SK-N-SH treated with all-trans-retinoic acid at 6 μM for 48 hours (cell line): Measurements from ENCODE around the gene ZDHHC17.

Source experiments
- ATAC-seq: fragments of 200-7000 bp; cut with Tn5 transposase; 3 replicates; pipeline ENCODE4 v1.9.1; 2020; ENCODE audit warnings: mild to moderate bottlenecking, moderate library complexity
- BACH2 ChIP-seq: fragments of 250-450 bp; sonication (Bioruptor Pico); IDR thresholded peaks from 2 replicates; pipeline ENCODE4 v1.9.0; 2021; ENCODE audit warnings: mild to moderate bottlenecking, borderline replicate concordance
- CREB5 ChIP-seq: fragments of 250-450 bp; sonication (Bioruptor Pico); IDR thresholded peaks from 2 replicates; pipeline ENCODE4 v1.5.1; 2020; ENCODE audit warnings: low read depth, mild to moderate bottlenecking, moderate library complexity
- CSDC2 ChIP-seq: fragments of 250-450 bp; sonication (Bioruptor Pico); IDR thresholded peaks from 2 replicates; pipeline ENCODE4 v1.5.0; 2020; ENCODE audit warnings: mild to moderate bottlenecking, moderate library complexity
- ESRRG ChIP-seq: fragments of 250-450 bp; sonication (Bioruptor Pico); IDR thresholded peaks from 2 replicates; pipeline ENCODE4 v1.6.1; 2021; ENCODE audit warnings: mild to moderate bottlenecking
- ISL1 ChIP-seq: fragments of 250-450 bp; sonication (Bioruptor Pico); IDR thresholded peaks from 2 replicates; pipeline ENCODE4 v2.1.2; 2022; ENCODE audit warnings: mild to moderate bottlenecking, moderate library complexity
- OSR1 ChIP-seq: fragments of 250-450 bp; sonication (Bioruptor Pico); IDR thresholded peaks from 2 replicates; pipeline ENCODE4 v1.8.0; 2022; ENCODE audit warnings: moderate library complexity, mild to moderate bottlenecking, inconsistent platforms
- RARB ChIP-seq: fragments of 250-450 bp; sonication (Bioruptor Pico); IDR thresholded peaks from 2 replicates; pipeline ENCODE4 v1.8.0; 2021; ENCODE audit warnings: mild to moderate bottlenecking, moderate library complexity
- TOX ChIP-seq: fragments of 250-450 bp; sonication (Bioruptor Pico); IDR thresholded peaks from 2 replicates; pipeline ENCODE4 v1.8.0; 2021; ENCODE audit warnings: mild to moderate bottlenecking, moderate library complexity, borderline replicate concordance
- TSHZ2 ChIP-seq: fragments of 250-450 bp; sonication (Bioruptor Pico); IDR thresholded peaks from 2 replicates; pipeline ENCODE4 v1.5.0; 2020; ENCODE audit warnings: mild to moderate bottlenecking, moderate library complexity
- ZFP3 ChIP-seq: fragments of 250-450 bp; sonication (Bioruptor Pico); IDR thresholded peaks from 2 replicates; pipeline ENCODE4 v1.5.0; 2020; ENCODE audit warnings: mild to moderate bottlenecking, moderate library complexity
- ZNF565 ChIP-seq: fragments of 450-650 bp; formaldehyde crosslinking; conservative IDR thresholded peaks from 2 replicates; pipeline ENCODE4 v1.5.0; 2020; ENCODE audit warnings: low read depth, mild to moderate bottlenecking, moderate library complexity
- ZNF8 ChIP-seq: fragments of 450-650 bp; formaldehyde crosslinking; IDR thresholded peaks from 2 replicates; pipeline ENCODE4 v1.5.0; 2020; ENCODE audit warnings: mild to moderate bottlenecking, moderate library complexity
- TF ChIP-seq, protein P1 (sequence below): fragments of 250-450 bp; sonication (Bioruptor Pico); IDR thresholded peaks from 2 replicates; pipeline ENCODE4 v1.8.0; 2020; ENCODE audit warnings: mild to moderate bottlenecking, moderate library complexity, borderline replicate concordance

ZDHHC17 gene

DNA sequence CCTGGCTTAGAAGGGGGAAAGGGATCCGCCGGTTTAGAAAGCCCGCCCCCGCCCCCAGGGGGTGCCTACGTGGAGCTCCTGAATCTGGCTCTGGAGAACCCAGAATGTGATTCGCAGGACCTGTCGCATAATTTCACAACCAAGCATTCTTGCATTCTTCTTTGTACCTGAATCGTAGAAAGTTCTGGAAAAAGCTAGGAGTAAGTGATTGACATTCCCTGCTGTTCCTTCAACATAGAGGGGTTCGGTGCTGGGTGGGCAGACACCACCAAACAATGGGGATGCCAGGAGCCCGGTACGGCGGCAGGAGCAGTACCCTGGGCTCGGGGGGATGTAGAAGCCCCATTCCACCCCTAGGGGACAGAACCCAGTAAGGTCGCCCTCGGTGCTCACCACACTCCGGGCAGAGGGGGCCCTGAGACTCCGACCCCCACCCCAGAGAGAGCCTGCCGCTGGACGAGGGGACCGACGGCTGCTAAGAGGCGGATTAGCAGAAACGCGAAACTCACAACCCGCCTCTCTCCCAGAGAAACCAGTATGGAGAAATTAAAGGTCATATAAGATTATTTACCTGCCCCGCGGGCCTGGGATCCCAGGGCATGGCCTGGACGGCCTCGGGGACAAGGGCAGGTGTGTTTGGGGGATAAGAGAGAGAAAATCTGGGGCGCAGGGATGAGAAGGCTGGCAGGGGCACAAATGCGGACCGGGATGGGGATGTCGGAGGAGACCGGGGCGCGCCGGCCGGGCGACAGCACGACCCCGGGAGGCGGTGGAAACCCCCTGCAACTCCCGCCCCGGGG is 114.4 kb downstream of the ZDHHC17 start:
- no peak for TF ChIP-seq ZFP3 (CRISPR knock-in tag)
- TF ChIP-seq ISL1 (CRISPR knock-in tag) = no peak
- no peak for TF ChIP-seq BACH2 (CRISPR knock-in tag)
- TF ChIP-seq TOX (CRISPR knock-in tag) = no peak
- TF ChIP-seq, protein P1, sequence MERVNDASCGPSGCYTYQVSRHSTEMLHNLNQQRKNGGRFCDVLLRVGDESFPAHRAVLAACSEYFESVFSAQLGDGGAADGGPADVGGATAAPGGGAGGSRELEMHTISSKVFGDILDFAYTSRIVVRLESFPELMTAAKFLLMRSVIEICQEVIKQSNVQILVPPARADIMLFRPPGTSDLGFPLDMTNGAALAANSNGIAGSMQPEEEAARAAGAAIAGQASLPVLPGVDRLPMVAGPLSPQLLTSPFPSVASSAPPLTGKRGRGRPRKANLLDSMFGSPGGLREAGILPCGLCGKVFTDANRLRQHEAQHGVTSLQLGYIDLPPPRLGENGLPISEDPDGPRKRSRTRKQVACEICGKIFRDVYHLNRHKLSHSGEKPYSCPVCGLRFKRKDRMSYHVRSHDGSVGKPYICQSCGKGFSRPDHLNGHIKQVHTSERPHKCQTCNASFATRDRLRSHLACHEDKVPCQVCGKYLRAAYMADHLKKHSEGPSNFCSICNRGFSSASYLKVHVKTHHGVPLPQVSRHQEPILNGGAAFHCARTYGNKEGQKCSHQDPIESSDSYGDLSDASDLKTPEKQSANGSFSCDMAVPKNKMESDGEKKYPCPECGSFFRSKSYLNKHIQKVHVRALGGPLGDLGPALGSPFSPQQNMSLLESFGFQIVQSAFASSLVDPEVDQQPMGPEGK (CRISPR knock-in tag) = peak; percentile 44; the same call in 1 of the 2 replicates
- no peak for TF ChIP-seq ZNF8
- 0 out of 2 replicates have a peak, but pooled peaks have one; percentile 42 for TF ChIP-seq TSHZ2
- TF ChIP-seq, all 23 proteins: peak for 2
- ATAC-seq = peak; percentile 47

- TF ChIP-seq, protein P1 (CRISPR knock-in tag) = peak; percentile 36; the same call in 1 of the 2 replicates
- TF ChIP-seq ZNF8 (peak; percentile 60), CSDC2 (no peak)
These were observed 115.2 kb downstream of the ZDHHC17 start, which contains the start of gene CSRP2 for GRCh38 chr12:76878899-76879709. TSS of gene CSRP2 (minus strand) at chr12:76879019. CDS start at chr12:76866260, 12,759 bp downstream.

GRCh38 chr12:76879710-76880518 is 116.0 kb downstream of the ZDHHC17 start:
- no peak for ATAC-seq
- TF ChIP-seq ZNF8 (no peak), TSHZ2 (no peak)

More at GRCh38 chr12:76878899-76879709, 115.2 kb downstream of the ZDHHC17 start, which contains the start of gene CSRP2:
- peak; percentile 91 for ATAC-seq

DNA sequence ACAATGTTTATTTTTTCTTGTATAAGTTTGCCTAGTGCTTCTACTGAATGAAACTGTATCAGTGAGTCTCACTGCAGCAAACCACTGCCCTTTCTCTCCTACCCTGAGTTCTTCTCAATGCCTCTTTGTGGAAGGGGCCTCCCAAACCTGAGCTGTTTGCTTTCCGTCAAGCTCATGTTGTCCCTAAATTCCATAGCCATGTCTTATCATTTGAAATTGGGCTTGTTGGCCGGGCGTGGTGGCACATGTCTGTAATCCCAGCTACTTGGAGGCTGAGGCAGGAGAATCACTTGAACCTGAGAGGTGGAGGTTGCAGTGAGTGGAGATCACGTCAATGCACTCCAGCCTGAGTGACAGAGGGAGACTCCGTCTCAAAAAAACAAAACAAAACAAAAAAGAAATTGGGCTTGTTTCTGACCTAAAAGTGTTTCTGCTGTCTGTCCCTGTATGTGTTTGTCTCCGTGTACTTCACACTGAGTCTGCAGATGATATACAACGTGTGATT is 116.7 kb downstream of the ZDHHC17 start:
- ATAC-seq = no peak

More for the DNA sequence above, 116.7 kb downstream of the ZDHHC17 start:
- no peak for TF ChIP-seq ZNF565
- no peak for TF ChIP-seq ISL1 (CRISPR knock-in tag)
- no peak for TF ChIP-seq RARB
- TF ChIP-seq TOX (CRISPR knock-in tag) = no peak
- TF ChIP-seq ZNF8 = no peak
- TF ChIP-seq ESRRG (CRISPR knock-in tag) = no peak
- TF ChIP-seq CREB5 (CRISPR knock-in tag) = no peak
- TF ChIP-seq CSDC2 = no peak
- no peak for TF ChIP-seq OSR1 (CRISPR knock-in tag)
